ENCODE data around the gene MIOX.

Gene MIOX

DNA sequence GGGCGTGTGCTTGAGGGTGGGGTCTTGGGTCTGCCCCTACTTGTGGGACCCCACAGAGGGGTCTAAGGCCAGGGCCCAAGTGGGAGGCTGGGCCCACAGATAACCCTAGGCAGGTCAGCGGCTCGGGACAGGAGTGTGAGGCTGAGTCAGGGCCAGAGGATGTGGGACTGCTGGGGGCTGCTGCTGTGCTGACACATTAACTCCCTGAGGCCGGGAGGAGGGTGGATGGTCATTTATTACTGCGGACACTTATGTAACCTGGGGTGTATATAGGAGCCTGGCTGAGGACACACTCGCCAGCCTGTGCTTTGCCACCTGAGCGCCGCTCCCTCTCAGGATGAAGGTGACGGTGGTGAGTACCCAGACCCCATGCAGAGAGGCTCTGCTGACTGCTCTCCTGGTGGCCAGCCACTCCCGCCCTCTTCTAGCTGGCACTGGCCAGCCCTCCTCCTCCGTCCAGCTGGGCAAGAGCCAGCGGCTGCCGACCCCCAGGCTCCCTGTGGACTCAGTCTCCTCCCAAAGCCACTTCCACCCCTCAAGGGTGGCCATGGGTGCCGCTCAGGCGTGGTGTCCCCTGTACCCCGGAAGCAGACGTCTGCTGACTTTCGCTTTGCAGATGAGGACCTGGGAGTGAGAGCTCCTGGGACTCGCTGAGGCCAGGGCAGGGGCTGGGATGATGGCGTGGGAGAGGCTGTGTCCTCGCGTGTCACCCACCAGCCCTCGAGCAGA lies at the start of gene MIOX:
TSS of gene MIOX (plus strand) at position 299 of the 729 bp plus-strand sequence. CDS start at position 338, 39 bp downstream.
- peaks cover 0 to 36% (median 10%) of the 10 kb centered on the region in 11 experiments; a peak in 11 of 22 replicates for H4K20me1 ChIP-seq
- peaks cover 4 to 17% (median 12%) of the 10 kb centered on the region in 11 experiments; a peak in 21 of 22 replicates for H3K27me3 ChIP-seq
- no peak for TF ChIP-seq Cebpa-rat (IDR thresholded peaks at IDR 0.05)
- peaks cover 45 to 87% (median 81%) of the 10 kb centered on the region in 10 experiments for H3K4me1 ChIP-seq
- peak within 1 kb of the TSS in 2 of 10 experiments; percentile 16 to 25; a peak in 1 of 20 replicates for H3K4me3 ChIP-seq
- peak within 1 kb of the TSS; percentile 7 to 62 (median 47); a peak in 16 of 22 replicates for H3K9ac ChIP-seq
- no peaks in the 10 kb centered on the region for H3K36me3 ChIP-seq
- H3K4me2 ChIP-seq: peak within 1 kb of the TSS; percentile 67 to 90 (median 76)
- peak within 1 kb of the TSS in 10 of 11 experiments; percentile 30 to 77 (median 60); a peak in 17 of 22 replicates for H3K27ac ChIP-seq
- H3K9me3 ChIP-seq (replicated peaks in 1 of 11): no peaks in the 10 kb centered on the region

DNA sequence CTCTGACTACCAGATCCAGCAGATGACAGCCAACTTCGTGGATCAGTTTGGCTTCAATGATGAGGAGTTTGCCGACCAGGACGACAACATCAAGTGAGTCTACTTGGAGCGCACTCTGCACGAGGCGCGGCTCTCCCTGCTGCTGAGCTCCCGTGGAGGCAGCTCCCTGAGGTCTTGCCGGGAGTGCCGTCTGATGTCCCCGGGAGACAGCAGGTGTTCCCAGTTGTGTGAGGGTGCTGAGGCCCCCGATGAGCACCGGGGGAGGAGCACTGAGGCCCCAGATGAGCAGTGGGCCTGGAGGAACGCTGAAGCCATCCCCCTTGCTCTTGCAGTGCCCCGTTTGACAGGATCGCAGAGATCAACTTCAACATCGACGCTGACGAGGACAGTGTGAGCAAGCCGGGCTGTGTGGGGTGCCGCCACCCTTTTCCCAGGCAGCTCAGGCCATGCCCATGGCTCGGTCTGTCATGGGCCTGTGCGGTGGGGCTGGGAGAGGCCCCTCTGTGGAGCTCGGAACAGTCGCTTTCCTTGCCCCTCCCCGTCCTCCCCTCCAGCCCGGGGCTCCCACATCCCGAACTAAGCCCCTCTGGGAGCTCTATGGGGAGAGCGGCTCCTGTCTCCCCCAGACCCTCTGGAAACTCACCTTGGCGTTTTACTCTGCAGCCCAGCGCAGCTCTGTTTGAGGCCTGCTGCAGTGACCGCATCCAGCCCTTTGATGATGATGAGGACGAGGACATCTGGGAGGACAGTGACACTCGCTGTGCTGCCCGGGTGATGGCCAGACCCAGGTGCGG lies 49.0 kb upstream of the MIOX start:
- Histone ChIP-seq H3K27me3 (no peaks in the 10 kb centered on the region; a peak in 1 of 22 replicates), H3K4me3 (no peak overlapping the region), H3K9ac (peak overlapping the region in 4 of 11 experiments; percentile 9 to 54 (median 31); a peak in 4 of 22 replicates), H4K20me1 (peaks cover 17 to 80% (median 74%) of the 10 kb centered on the region in 11 experiments; a peak in 21 of 22 replicates), H3K4me1 (peaks cover 23 to 77% (median 60%) of the 10 kb centered on the region in 10 experiments), H3K4me2 (peak overlapping the region in 6 of 11 experiments; percentile 3 to 96 (median 58); a peak in 12 of 22 replicates), H3K27ac (no peak overlapping the region), H3K36me3 (peaks cover 54 to 80% (median 66%) of the 10 kb centered on the region in 11 experiments), H3K9me3 (replicated peaks in 1 of 11) (no peaks in the 10 kb centered on the region)
- TF ChIP-seq Cebpa-rat (IDR thresholded peaks at IDR 0.05): no peak

DNA sequence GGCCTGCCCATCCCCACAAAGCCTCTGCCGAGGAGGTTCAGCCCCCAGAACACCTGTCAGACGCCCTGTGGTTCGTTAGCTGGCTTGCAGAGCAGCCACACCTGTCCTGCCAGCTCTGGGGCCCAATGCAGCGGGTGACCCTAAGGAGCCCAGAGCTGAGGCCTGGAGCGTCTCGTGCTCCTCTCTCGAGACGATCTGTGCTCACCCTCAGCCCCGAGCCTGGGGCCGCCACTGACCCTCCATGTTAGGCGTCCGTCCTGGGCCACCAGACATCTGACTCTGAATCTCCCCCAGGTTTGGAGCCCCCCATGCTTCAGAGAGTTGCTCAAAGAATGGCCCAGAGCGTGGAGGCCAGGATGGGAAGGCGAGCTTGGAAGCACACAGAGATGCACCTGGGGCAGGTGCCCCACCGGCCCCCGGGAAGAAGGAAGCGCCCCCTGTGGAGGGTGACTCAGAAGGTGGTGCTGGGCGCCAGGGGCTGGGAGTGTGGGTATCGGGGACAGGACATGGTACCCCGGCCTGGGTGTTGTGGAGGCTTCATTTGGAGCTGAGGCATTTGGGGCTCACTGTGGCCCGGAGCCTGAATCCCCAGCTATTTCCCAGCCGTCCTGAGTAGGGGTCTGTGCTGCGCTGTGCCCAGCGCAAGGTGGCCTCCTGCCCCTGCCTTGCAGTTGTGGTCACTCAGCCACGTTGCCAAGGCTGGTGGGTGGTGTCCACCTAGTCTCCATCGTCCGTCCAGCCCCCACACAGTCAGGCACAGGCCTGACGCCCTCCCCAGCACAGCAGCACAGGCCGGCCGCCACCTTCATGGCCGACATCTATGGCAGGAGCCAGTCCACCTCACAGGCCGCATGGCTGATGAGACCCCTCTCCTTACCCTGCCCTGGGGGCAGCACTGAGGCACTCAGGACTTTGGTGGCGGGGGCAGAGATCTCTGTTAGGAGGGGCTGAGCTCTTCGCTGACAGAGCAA lies 48.1 kb upstream of the MIOX start:
- Histone ChIP-seq H3K27me3 (no peaks in the 10 kb centered on the region; a peak in 1 of 22 replicates), H4K20me1 (peaks cover 22 to 87% (median 81%) of the 10 kb centered on the region in 11 experiments; a peak in 21 of 22 replicates), H3K4me2 (peak overlapping the region in 8 of 11 experiments; percentile 12 to 96 (median 50); a peak in 12 of 22 replicates), H3K9me3 (replicated peaks in 1 of 11) (no peaks in the 10 kb centered on the region), H3K9ac (peak overlapping the region in 4 of 11 experiments; percentile 29 to 54 (median 42); a peak in 4 of 22 replicates), H3K27ac (no peak overlapping the region), H3K4me3 (no peak overlapping the region), H3K36me3 (peaks cover 56 to 84% (median 73%) of the 10 kb centered on the region in 11 experiments), H3K4me1 (peaks cover 23 to 84% (median 66%) of the 10 kb centered on the region in 10 experiments)
- TF ChIP-seq Cebpa-rat (IDR thresholded peaks at IDR 0.05): no peak

DNA sequence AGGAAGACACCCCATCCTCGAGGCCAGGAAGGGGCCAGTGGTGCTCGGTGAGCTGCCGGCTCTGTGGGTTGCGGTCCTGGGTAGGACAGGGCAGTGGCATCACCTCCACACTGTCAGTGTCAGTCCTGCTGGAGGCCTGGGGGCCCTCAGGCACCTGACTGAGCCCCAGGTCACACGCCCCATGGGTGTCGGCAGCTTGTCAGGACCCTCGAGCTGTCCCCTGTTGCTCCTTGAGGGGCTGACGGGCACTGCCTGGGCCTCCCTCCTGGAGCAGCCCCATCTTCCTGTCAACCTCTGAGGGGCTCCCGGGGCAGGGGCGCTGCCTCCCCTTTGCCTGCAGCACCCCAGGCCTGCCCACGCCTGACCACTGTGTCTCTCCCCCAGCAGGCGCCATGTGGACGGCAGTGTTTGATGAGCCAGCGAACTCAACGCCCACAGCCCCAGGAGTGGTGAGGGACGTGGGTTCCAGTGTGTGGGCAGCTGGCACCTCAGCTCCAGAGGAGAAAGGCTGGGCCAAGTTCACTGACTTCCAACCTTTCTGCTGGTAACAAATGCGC lies 47.3 kb upstream of the MIOX start:
- H3K27ac ChIP-seq: no peak overlapping the region
- TF ChIP-seq Cebpa-rat (IDR thresholded peaks at IDR 0.05): no peak
- no peaks in the 10 kb centered on the region; a peak in 1 of 22 replicates for H3K27me3 ChIP-seq
- no peak overlapping the region for H3K4me3 ChIP-seq
- peak overlapping the region in 9 of 11 experiments; percentile 12 to 48 (median 37); a peak in 11 of 22 replicates for H3K4me2 ChIP-seq
- peaks cover 56 to 89% (median 76%) of the 10 kb centered on the region in 11 experiments for H3K36me3 ChIP-seq
- peak overlapping the region in 5 of 11 experiments; percentile 13 to 52 (median 17); a peak in 3 of 22 replicates for H3K9ac ChIP-seq
- H4K20me1 ChIP-seq: peaks cover 26 to 93% (median 86%) of the 10 kb centered on the region in 11 experiments; a peak in 21 of 22 replicates
- H3K4me1 ChIP-seq: peaks cover 27 to 92% (median 73%) of the 10 kb centered on the region in 10 experiments
- no peaks in the 10 kb centered on the region for H3K9me3 ChIP-seq (replicated peaks in 1 of 11)

DNA sequence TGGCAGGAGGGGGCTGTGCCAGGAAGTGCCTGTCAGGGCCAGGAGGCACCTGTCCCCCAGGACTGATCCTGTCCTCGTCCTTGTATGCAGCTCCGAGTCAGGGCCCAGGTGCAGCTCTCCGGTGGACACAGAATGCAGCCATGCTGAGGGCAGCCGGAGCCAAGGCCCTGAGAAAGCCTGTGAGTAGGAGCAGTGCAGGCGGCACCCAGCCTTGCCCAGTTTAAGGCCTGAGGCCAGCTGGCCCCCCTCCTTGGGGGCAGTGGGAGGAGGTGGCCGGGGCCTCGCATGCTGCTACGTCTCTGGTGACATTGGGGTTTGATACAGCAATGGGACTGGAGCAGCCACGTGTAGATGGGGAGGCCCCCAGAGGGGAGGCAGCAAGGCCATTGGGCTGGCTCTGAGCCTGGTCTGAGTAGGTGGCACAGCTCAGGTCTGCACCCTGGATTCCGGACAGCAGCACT lies 46.8 kb upstream of the MIOX start:
- H3K4me1 ChIP-seq: peaks cover 30 to 95% (median 76%) of the 10 kb centered on the region in 10 experiments
- peaks cover 53 to 90% (median 74%) of the 10 kb centered on the region in 11 experiments for H3K36me3 ChIP-seq
- no peak for TF ChIP-seq Cebpa-rat (IDR thresholded peaks at IDR 0.05)
- no peak overlapping the region for H3K27ac ChIP-seq
- H3K9me3 ChIP-seq (replicated peaks in 1 of 11): no peaks in the 10 kb centered on the region
- H3K4me3 ChIP-seq: no peak overlapping the region
- H3K27me3 ChIP-seq: no peaks in the 10 kb centered on the region; a peak in 1 of 22 replicates
- H3K4me2 ChIP-seq: peak overlapping the region in 9 of 11 experiments; percentile 12 to 48 (median 37); a peak in 13 of 22 replicates
- H3K9ac ChIP-seq: peak overlapping the region in 5 of 11 experiments; percentile 13 to 52 (median 17); a peak in 2 of 22 replicates
- peaks cover 27 to 94% (median 88%) of the 10 kb centered on the region in 11 experiments; a peak in 21 of 22 replicates for H4K20me1 ChIP-seq

DNA sequence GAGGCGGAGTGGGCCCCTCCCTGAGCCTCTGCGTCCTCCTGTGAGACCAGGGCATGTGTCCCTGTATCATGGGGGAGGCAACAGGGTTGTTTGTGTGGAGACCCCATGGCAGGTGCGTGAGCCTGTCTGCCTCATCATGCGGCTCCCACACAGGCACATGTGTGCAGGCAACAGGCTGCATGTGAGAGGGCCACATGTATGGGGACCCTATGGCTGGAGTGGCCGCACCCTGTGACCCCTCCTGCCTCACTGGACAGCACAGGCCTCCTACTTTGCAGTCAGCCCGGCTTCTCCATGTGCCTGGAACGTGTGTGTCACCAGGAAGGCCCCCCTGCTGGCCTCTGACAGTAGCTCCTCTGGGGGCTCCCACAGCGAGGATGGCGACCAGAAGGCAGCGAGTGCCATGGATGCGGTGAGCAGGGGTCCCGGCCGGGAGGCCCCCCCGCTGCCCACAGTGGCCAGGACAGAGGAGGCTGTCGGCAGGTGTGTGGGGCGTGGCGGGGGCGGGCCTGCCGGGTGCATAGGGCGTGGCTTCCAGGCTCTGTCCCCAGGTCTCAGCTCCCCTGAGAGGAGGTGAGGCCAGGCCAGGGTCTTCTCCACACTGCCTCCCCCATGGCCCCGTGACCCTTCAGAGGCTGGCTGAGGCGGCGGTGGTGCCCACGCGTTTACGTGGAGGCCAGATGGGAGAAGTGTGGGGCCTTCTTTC lies 46.0 kb upstream of the MIOX start:
- H3K9me3 ChIP-seq (replicated peaks in 1 of 11): no peaks in the 10 kb centered on the region
- H3K27me3 ChIP-seq: no peaks in the 10 kb centered on the region; a peak in 1 of 22 replicates
- H3K4me3 ChIP-seq: no peak overlapping the region
- no peak overlapping the region for H3K27ac ChIP-seq
- H3K4me1 ChIP-seq: peaks cover 30 to 95% (median 76%) of the 10 kb centered on the region in 10 experiments
- peaks cover 29 to 94% (median 88%) of the 10 kb centered on the region in 11 experiments; a peak in 21 of 22 replicates for H4K20me1 ChIP-seq
- no peak for TF ChIP-seq Cebpa-rat (IDR thresholded peaks at IDR 0.05)
- H3K4me2 ChIP-seq: peak overlapping the region in 6 of 11 experiments; percentile 14 to 48 (median 41); a peak in 11 of 22 replicates
- peak overlapping the region in 3 of 11 experiments; percentile 9 to 39 (median 19); a peak in 1 of 22 replicates for H3K9ac ChIP-seq
- peaks cover 53 to 90% (median 72%) of the 10 kb centered on the region in 11 experiments for H3K36me3 ChIP-seq
